Measurements from ENCODE around the gene NAALADL2.

DNA sequence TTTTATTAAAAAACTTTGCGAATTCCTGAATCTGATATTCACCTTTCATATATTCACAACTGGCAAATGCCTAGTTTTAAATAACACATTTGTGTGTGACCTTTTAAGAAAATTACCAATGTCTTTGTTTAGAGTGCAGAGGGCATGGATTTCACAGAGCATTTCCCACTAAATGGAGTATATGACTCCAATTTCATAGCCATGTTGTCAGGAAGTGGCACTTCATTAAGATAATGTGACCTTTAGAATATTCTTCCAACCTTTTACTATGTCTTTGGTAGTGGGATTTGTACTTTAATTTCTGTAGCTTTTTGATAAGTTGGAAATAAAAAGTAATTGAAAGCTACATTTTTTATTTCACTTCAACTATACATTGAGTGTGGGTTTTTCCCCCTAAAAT is 188.7 kb downstream of the NAALADL2 start:
- TF ChIP-seq, protein P1, sequence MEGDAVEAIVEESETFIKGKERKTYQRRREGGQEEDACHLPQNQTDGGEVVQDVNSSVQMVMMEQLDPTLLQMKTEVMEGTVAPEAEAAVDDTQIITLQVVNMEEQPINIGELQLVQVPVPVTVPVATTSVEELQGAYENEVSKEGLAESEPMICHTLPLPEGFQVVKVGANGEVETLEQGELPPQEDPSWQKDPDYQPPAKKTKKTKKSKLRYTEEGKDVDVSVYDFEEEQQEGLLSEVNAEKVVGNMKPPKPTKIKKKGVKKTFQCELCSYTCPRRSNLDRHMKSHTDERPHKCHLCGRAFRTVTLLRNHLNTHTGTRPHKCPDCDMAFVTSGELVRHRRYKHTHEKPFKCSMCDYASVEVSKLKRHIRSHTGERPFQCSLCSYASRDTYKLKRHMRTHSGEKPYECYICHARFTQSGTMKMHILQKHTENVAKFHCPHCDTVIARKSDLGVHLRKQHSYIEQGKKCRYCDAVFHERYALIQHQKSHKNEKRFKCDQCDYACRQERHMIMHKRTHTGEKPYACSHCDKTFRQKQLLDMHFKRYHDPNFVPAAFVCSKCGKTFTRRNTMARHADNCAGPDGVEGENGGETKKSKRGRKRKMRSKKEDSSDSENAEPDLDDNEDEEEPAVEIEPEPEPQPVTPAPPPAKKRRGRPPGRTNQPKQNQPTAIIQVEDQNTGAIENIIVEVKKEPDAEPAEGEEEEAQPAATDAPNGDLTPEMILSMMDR (IDR thresholded peaks at IDR 0.05): no peak
- no peak for TF ChIP-seq ZFX (IDR thresholded peaks at IDR 0.05; ENCODE audit: borderline replicate concordance)
